GM18505 (cell line): ENCODE results near the gene SLC25A52.
"Not testable (repeated sequence)": the region's sequence is repeated elsewhere in the genome, so short reads cannot be mapped to it uniquely, and the experiment has no call there.

Source experiments
- ATAC-seq: cut with Tn5 transposase; IDR thresholded peaks from one replicate; pipeline ENCODE4 v1.9.1; 2021; ENCODE audit not compliant: unreplicated experiment
- POLR2A ChIP-seq: IDR thresholded peaks from 4 replicates; pipeline ENCODE4 v1.6.1; 2011; ENCODE audit warnings: borderline replicate concordance; ENCODE audit not compliant: insufficient read depth, insufficient read length; ENCODE audit errors: extremely low read depth

Gene SLC25A52

DNA sequence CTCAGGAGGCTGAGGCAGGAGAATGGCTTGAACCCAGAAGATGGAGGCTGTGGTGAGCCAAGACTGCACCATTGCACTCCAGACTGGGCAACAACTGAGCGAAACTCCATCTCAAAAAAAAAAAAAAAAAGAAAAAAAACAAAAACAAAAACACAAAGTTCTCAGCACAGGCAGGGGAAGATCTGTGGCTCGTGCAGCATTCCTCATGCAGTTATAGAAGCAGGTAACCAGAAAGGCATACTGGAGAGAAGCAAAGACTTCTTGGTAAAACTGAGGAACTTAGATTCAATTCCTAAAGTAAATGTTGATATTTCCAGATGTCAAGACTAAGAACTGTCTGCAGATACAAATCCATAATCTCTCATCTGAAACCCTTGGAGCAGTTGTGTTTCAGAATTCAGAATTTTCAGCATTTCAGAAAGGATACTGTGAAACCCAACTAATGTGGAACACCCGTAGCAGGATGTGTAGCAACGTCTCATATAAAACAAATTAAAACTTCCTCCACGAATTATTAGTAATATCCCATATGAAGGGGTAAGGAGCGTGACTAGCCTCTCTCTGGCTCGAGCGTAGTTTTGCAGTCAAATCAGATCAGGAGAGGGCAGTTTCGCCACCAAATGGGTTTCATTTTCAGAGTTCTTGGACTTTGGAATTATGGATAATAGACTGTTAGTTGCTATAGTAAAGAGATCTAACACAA is 13.2 kb upstream of the SLC25A52 start:
- no peak for TF ChIP-seq POLR2A
- ATAC-seq = no peak

DNA sequence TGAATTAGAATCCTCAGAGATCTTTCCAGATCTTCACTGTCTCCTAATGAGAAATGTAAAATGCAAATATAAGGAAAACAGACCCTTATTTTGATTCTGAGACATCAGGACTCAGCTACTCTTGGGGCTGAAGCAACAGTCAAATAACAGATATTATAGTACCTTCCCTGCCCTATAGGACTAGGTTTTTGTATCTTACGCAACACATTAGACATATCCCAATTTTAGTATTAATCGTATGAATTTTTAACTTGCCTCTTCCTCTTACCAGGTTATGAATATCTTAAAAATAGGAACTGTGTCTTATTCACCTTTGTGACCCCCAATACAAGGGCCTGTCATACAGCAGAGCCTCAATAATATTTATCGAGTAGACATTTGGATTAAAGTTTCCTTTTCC is 12.0 kb upstream of the SLC25A52 start:
- TF ChIP-seq POLR2A = no peak
- no peak for ATAC-seq

DNA sequence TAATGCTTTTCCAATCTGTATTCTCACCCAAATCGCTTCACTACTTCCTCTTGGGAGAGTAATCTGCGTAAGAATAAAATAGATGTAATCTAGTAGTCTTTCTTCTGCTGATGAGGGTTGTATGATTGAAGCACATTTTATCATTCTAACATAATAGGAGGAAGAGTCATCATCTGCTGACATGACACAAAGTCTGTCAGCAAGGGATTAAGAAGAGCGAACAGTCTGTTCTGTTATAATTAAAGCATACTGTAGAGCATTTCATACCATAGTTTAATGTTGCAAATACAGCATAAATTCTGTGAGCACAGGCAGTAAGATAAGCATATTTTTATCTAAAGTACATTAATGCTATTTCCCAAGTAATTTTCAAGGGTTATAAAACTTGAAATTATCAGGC is 10.4 kb downstream of the SLC25A52 start:
- TF ChIP-seq POLR2A = no peak
- no peak for ATAC-seq

DNA sequence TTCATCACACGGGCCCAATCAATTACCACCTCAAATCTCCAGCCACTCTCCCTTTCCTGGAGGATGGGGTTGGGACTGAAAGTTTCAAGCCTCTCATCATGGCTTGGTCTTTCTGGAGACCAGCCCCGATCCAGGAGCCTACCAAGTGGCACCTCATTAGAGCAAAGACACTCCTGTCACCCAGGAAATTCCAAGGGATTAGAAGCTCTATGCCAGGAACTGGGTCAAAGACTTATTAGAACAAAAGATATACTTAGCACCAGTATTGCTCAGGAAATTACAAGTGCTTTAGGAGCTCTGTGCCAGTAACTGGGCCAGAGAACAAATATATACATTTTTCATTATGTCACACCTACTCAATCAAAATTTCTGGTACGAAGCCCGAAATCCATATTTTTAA is 14.3 kb downstream of the SLC25A52 start:
- no peak for ATAC-seq
- TF ChIP-seq POLR2A = no peak

DNA sequence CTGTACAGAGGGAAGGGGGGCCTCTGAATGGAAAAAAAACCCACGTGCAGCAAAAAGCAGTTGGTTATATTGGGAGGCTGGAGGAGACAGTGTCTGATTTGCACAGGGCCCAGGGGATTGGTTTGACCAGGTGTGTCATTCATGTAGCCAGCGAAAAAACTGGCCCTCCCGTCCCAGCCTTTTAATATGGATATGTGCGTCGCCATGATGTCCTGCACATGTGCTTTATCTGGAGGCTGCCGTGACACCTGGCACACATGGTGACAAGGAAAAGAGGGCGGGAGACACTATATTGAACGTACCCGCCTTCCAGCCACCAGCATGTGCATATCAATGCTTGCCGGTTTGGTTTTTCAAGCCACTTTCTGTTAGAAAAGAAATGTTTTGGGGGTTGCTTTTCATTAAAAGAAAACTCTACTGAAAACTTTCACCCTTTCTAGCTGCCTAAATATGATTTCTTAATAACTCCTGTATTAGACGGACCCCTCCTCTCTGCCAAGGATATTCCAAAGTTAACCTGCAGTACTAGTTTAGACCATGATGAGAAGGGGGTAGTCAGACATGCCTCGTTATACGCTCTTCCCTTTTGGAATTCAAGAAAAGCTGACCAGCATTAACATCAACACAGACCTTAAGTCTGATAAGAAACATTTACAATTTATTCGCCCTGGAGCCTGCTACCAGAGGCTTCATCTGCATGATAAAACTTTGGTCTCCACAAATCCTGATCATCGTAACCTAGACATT is 16.2 kb downstream of the SLC25A52 start:
- TF ChIP-seq POLR2A = no peak
- no peak for ATAC-seq

DNA sequence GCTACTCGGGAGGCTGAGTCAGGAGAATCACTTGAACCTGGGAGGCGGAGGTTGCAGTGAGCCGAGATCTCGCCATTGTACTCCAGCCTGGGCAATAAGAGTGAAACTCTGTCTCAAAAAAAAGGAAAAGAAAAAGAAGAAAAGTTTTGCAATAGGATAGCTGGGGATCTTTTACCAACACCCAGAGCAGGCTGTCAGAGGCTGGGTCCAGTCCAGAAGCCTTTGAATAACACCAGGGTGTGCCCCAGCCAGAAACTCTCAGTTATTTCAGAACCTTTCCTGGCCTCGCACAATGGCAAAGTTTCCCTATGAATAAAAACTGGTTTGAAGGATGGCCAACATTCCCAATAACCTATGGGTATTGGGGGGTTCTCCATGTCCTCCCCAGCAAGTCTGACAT is 17.1 kb downstream of the SLC25A52 start:
- ATAC-seq = not testable (repeated sequence)

DNA sequence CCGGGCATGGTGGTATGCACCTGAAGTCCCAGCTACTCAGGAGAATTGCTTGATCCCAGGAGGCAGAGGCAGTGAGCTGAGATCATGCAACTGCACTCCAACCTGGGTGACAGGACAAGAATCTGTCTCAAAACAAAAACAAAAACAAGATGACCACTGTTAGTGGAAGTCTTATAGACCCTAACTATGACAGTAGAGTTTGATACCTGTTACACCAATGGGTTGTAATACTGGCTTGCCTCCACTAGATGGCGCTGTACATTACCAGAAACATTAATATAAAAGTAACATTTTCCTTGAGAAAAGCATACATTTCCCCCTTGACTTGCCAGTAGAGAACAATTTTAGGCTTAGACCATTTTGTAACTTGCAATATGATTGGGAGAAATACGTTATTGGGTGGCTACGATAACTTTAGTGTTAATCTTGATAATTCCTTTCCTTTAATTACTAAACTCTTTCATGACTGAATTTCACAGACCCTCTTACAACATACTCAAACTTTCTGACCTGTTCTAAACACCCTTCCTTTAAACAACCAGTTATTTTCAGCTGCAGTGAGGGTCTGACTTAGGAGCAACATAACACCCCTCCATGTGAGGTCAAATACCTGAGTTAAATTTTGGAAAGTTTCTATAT is 19.5 kb downstream of the SLC25A52 start:
- no peak for TF ChIP-seq POLR2A
- ATAC-seq = no peak

DNA sequence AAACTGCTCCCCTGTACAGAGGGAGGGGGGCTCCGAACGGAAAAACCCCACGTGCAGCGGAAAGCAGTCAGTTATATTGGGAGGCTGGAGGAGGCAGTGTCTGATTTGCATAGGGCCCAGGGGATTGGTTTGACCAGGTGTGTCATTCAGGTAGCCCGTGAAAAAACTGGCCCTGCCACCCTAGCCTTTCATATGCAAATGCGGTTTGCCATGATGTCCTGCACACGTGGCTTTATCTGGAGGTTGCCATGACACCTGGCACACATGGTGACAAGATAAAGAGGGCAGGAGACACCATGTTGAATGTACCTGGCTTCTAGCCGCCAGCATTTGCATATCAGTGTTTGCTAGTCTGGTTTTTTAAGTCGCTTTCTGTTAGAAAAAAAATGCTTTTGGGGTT is 20.5 kb downstream of the SLC25A52 start:
- no peak for ATAC-seq
- no peak for TF ChIP-seq POLR2A

DNA sequence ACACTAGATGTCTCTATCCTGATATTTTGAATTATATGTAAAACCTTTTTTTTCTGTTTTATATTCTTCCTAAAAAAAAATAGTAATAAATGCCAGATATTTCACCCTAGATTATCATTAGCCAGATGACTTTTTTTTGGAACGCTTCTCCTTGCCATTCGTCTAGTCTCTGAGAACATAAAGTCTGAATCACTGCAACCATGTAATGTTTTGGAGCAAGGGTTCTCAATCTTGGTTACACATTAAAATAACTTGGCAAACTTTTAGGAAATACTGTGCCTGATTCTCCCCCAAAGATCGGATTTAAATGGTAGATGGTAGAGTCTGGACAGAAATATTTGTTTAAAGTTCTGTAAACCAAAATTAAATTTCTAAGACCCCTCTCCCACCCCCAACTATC is 21.0 kb downstream of the SLC25A52 start:
- no peak for ATAC-seq

DNA sequence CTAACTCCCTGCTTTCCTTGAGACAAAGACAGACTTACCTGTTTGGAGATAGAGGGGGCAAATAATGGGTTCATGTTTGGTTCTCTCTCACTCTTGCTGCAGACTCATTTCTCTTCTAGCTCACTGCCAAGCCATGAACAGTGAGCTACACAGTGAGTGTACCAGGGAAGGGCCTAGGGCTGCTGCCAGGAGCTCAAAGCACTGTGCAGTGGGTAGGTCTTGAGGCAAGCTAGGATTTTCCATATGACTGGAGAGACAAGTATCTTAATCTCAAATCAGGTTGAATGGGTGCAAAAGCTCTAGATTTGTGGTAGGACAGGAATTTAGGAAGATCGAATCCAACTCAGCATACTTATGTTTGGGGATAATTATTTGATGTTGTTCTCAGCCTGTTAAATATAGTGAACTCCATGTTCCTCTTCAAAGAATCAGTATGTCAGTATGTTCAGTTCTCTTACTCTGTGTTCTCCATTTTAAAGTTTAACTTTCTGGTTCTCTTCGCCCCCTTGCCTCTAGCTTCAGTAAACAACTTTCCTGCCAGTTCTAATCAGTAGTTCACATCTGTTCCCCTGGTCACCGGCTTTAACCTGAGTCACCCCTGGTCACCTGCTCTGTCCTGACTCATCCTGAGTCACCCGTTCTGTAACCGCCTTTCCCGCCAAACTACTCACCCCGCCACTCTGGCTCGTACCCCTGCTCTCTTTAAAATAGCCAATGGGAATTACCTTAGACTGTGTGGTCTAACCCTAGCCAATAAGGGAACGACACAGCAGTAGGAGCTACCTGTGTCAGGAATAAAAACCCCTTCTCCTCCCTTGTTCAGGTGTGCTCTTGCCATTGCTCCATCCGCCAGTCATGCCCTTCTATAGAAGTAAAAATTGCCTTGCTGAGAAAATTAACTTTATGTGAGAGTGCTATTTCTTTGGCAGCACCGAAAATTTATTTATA is 21.9 kb downstream of the SLC25A52 start:
- TF ChIP-seq POLR2A = no peak
- no peak for ATAC-seq

More for the DNA sequence above, 21.0 kb downstream of the SLC25A52 start:
- no peak for TF ChIP-seq POLR2A

DNA sequence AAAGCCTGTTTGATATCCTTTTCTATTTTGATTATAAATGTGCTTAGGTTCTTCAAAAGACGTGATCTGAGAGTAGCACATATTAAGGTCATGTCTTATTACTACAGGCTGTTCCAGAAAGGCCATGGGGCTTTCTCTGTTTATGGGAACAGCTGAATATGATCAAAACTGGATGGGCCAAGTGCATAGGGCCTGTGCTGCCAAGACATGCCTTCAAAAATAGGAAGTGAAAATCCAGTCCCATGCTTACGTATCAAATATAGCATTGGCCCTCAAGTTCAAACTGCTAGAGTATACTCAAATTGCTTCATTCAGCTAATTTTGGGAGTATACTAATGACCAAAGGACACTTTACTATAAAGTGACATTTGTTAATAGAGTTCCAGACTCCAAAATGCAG is 24.1 kb downstream of the SLC25A52 start:
- TF ChIP-seq POLR2A = no peak
- peak; percentile 77 for ATAC-seq

DNA sequence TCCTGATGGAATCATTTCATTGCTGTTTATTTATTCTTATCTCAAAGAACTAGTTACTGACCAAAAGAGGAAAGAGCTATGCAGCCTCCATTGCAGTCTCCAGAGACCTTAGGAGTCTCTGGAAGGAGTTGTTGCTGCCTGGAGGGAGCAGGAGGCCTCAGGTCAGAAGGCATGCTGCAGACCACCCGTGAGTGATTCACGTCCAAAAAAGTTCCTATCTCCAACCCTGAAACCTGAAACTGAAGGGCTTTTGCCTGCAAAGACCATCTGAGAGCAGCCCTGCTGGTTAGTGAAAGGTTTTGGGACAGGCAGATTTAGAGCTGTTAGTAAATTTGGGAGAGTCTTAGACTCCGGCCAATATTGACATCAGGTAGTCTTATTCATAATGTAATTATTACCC is 29.1 kb downstream of the SLC25A52 start:
- no peak for ATAC-seq
- no peak for TF ChIP-seq POLR2A

DNA sequence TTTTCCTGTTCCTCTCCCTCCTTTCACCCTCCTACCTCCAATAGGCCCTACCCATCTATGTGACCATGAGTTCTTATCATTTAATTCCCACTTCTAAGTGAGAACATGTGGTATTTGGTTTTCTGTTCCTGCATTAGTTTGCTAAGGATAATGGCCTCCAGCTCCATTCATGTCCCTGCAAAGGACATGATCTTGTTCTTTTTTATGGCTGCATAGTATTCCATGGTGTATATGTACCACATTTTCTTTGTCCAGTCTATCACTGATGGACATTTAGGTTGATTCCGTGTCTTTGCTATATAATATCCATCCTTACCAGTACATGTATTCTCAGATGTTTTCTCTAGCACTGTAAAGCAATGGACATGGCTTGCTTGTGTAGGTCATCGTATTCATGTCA is 31.5 kb downstream of the SLC25A52 start:
- not testable (repeated sequence) for ATAC-seq

DNA sequence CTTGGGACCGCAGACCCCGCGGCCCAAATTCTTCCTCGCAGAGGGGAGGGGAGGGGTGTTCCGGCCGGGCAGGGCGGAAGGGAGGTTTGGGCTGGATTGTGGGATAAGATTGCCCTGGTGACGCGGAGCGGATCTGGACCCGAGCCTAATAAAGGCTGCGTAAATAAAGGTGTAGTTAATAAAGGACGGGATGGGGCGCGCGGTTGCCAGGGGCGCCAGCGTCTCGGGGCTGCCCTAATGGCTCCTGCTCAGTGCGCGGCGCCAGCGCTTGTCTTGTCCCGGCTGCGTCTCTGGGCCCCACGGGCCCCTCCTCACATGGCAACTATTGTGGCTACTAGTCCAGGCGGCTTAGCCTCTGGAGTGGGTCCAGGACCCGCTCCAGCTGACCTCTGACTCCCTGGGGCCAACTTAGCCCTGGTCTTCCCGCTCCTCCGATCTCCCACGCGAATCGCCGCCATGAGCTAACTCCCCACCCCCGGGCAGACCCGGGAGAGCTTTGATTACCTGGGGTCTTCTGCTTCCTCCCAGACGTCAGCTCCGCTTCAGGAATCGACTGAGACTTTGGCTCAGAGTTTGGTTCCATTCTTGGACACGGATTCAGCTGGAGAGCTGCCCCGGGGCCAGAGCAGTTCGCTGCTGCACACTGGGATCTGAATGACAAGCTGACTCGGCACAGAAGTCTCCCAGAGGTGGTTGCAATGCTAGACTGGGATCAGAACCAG is 36.5 kb downstream of the SLC25A52 start:
- TF ChIP-seq POLR2A = no peak
- ATAC-seq = no peak
